ENCODE measurements around the gene NPIPA2. TPM values are rescaled to one million over a fixed set of nuclear protein-coding genes. Genes with fewer than 3 reads are reported as not detected.
"Not testable (repeated sequence)": the region's sequence is repeated elsewhere in the genome, so short reads cannot be mapped to it uniquely, and the experiment has no call there.

Gene NPIPA2
- total and polyA plus RNA-seq, 2 experiments from 2014 or later = 0.32 to 1.7 TPM

DNA sequence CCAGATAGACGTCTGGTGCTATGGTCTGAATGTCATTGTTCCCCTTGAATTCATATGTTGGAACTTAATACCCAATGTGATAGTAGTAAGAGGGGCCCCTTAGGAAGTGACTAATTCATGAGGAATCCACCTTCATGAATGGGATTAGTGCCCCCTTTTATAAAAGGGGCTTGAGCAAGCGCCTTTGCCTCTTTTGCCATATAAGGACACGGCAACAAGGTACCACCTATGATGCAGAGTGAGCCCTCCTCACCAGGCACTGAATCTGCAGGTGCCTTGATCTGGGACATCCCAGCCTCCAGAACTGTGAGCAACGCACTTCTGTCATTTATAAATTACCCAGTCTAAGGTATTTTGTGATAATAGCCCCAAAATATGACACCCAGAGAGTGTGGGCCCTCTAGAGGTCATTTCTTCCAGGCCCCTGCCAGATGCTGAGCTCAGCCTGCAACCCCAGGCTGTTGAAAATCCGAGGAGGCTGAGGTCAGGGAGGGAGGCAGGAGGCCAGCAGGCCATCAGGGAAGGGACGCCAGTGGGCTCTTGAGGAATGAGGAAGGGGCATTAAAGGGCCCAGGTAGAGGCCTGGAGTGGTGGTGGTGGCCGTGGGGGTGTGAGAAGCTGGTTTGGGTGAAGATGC is 48.1 kb downstream of the NPIPA2 start:
- H3F3A ChIP-seq (ENCODE audit: insufficient read depth); H3K27me3 ChIP-seq (replicated peaks; ENCODE audit: insufficient read depth); H3K9ac ChIP-seq; H4K20me1 ChIP-seq (ENCODE audit: insufficient read depth); H3K9me2 ChIP-seq (ENCODE audit: insufficient read depth); in situ Hi-C loops (cut with MboI); H3K36me3 ChIP-seq (ENCODE audit: low read depth); H3K4me3 ChIP-seq; H3K79me2 ChIP-seq (ENCODE audit: insufficient read depth); H3K27ac ChIP-seq; DNase-seq; H3K4me2 ChIP-seq (ENCODE audit: unreplicated experiment); H3K4me1 ChIP-seq (ENCODE audit: insufficient read depth); H3K9me3 ChIP-seq (ENCODE audit: low read depth); H2AFZ ChIP-seq: not testable (repeated sequence)
- no CpG with 5 or more reads among the region's 7 CpGs for WGBS, 2 experiments (ENCODE audit: low coverage in 1 of 2, low lambda C conversion rate in 2 of 2, missing lambda C conversion rate in 2 of 2)

DNA sequence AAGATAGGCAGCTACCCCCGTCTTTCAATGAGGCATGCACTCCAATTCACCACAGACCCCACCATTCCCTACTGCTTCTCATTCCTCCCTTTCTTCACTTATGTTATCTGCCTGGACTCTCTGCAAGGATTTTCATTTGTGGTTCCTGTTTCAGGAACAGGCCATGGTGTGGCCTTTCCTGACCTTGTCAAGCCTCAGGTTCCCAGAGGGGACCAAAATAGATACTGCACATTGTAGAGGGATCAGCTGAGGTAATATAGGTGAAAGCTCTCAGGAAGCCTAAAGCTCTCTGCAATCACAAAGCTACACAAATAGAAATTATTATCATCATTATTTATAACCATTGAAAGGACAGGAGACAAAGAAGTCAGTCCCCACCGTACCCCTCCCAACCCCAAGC is 50.6 kb downstream of the NPIPA2 start:
- in situ Hi-C loops (cut with MboI); H3K9ac ChIP-seq; H3K9me3 ChIP-seq (ENCODE audit: low read depth); H3K4me3 ChIP-seq; H4K20me1 ChIP-seq (ENCODE audit: insufficient read depth); DNase-seq; H3K79me2 ChIP-seq (ENCODE audit: insufficient read depth); H2AFZ ChIP-seq; H3F3A ChIP-seq (ENCODE audit: insufficient read depth); H3K36me3 ChIP-seq (ENCODE audit: low read depth); H3K4me1 ChIP-seq (ENCODE audit: insufficient read depth); H3K27me3 ChIP-seq (replicated peaks; ENCODE audit: insufficient read depth); H3K27ac ChIP-seq; H3K9me2 ChIP-seq (ENCODE audit: insufficient read depth); H3K4me2 ChIP-seq (ENCODE audit: unreplicated experiment): not testable (repeated sequence)
- no CpG with 5 or more reads among the region's 2 CpGs for WGBS, 2 experiments (ENCODE audit: low coverage in 1 of 2, low lambda C conversion rate in 2 of 2, missing lambda C conversion rate in 2 of 2)

DNA sequence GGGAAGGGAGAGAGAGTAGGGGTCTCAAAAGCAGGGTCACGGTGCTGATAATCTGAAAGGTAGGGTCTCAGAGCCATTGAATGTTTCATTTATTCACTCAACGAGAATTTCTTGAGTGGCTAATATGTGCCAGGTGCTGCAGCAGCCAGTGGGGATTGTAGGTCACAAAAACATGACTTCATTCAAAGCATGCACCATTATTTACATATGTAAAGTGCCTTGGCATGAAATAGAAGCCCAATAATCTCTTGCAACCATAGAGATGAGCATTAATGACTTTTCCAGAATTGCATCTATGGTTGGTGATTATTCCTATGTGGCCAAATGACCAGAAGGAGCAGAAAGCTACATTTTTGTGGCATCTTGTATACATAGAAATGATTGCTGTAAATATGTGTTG is 55.2 kb downstream of the NPIPA2 start:
- H4K20me1 ChIP-seq (ENCODE audit: insufficient read depth); in situ Hi-C loops (cut with MboI); H3K9me2 ChIP-seq (ENCODE audit: insufficient read depth); H3K4me1 ChIP-seq (ENCODE audit: insufficient read depth); H3K79me2 ChIP-seq (ENCODE audit: insufficient read depth); H3K9ac ChIP-seq; H3K4me2 ChIP-seq (ENCODE audit: unreplicated experiment); H3K27me3 ChIP-seq (replicated peaks; ENCODE audit: insufficient read depth); H3K36me3 ChIP-seq (ENCODE audit: low read depth); H3K4me3 ChIP-seq; DNase-seq; H2AFZ ChIP-seq; H3K27ac ChIP-seq; H3K9me3 ChIP-seq (ENCODE audit: low read depth); H3F3A ChIP-seq (ENCODE audit: insufficient read depth): not testable (repeated sequence)
- whole genome bisulfite sequencing, 2 experiments (ENCODE audit: low coverage in 1 of 2, low lambda C conversion rate in 2 of 2, missing lambda C conversion rate in 2 of 2) = no CpG with 5 or more reads among the region's 2 CpGs

DNA sequence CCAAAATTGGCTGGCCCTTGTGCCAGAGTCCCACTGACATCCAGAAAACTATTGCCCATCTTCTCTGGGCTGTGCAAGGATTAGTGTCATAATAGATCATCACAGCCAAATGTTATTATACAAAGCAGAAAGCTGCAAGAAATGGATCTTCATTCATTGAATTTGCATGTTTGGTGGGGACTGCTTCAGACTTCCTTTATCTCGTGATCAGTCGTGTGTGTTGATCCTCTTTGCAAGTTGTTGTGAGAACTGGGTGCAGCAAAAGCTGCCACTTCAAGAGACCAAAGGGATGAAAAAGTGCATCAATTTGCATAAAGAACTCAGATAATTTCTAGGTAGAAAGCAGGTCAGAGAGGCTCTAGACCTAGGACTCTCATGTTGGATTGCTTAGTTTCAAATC is 61.2 kb downstream of the NPIPA2 start:
- H3K4me2 ChIP-seq (ENCODE audit: unreplicated experiment); H3K79me2 ChIP-seq (ENCODE audit: insufficient read depth); H3F3A ChIP-seq (ENCODE audit: insufficient read depth); H3K27me3 ChIP-seq (replicated peaks; ENCODE audit: insufficient read depth); H3K9me2 ChIP-seq (ENCODE audit: insufficient read depth); H3K4me1 ChIP-seq (ENCODE audit: insufficient read depth); H4K20me1 ChIP-seq (ENCODE audit: insufficient read depth); H3K9ac ChIP-seq; H3K9me3 ChIP-seq (ENCODE audit: low read depth); H3K27ac ChIP-seq; H3K4me3 ChIP-seq; DNase-seq; H2AFZ ChIP-seq; H3K36me3 ChIP-seq (ENCODE audit: low read depth): not testable (repeated sequence)
- no CpG with 5 or more reads among the region's 2 CpGs for WGBS, 2 experiments (ENCODE audit: low coverage in 1 of 2, low lambda C conversion rate in 2 of 2, missing lambda C conversion rate in 2 of 2)
- in situ Hi-C loops (cut with MboI) = loop anchor here (25.0 kb wide), 1 partner anchor 609 kb away; no protein-coding TSS in a partner anchor

DNA sequence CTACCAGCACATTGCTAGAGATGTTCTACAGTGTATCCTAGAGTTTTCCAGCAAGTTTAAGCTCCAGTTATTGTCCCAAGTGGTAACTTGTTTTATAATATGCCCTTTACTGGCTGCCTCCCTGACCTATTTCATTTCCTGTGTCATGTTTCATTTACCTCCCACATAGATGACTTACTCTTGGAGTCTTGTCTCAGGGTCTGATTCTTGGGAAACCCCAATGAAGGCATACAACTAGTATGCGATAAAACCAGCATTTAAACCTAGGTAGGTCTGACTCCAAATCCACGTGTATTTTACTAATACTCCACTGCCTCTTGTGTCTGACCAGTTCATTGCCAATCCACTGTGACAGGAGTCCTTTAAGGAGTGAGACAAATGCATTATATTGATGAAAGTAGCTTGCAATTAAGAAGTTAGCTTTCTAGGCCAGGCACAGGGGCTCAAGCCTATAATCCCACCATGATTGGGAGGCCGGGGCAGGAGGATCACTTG is 64.9 kb downstream of the NPIPA2 start:
- H4K20me1 ChIP-seq (ENCODE audit: insufficient read depth); DNase-seq; H3K27me3 ChIP-seq (replicated peaks; ENCODE audit: insufficient read depth); H3K27ac ChIP-seq; H3K9ac ChIP-seq; H3K4me1 ChIP-seq (ENCODE audit: insufficient read depth); H3K9me3 ChIP-seq (ENCODE audit: low read depth); H3F3A ChIP-seq (ENCODE audit: insufficient read depth); H2AFZ ChIP-seq; H3K36me3 ChIP-seq (ENCODE audit: low read depth); H3K9me2 ChIP-seq (ENCODE audit: insufficient read depth); H3K4me2 ChIP-seq (ENCODE audit: unreplicated experiment); H3K79me2 ChIP-seq (ENCODE audit: insufficient read depth); H3K4me3 ChIP-seq: not testable (repeated sequence)
- in situ Hi-C loops (cut with MboI) = loop anchor here (25.0 kb wide), 1 partner anchor 605 kb away; no protein-coding TSS in a partner anchor
- 58 to 62% methylated on average over 3 of the region's 3 CpGs for WGBS, 2 experiments (ENCODE audit: low coverage in 1 of 2, low lambda C conversion rate in 2 of 2, missing lambda C conversion rate in 2 of 2)

DNA sequence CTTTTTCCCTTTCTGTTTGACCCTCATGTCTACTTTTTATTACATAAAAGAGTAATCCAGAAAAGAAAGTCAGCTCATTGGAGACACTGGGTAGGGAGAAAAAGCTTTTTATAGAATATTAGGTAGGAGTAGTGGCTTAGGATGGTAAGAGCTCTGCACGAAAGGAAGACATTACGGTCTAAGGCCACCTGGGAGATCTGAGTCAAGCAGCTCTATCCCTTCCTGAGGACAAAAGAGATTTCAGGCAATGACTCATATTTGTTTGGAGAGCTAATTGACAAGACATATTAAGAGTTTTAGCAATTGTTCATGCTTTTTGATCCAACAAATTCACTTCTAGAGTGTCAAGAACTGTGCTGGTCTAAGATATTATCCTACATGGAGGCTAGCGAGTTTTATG is 71.6 kb downstream of the NPIPA2 start:
- H3K36me3 ChIP-seq (ENCODE audit: low read depth); H3K4me1 ChIP-seq (ENCODE audit: insufficient read depth); H3K27me3 ChIP-seq (replicated peaks; ENCODE audit: insufficient read depth); H3K4me3 ChIP-seq; H3K27ac ChIP-seq; H3K9ac ChIP-seq; H3F3A ChIP-seq (ENCODE audit: insufficient read depth); H3K9me2 ChIP-seq (ENCODE audit: insufficient read depth); DNase-seq; H2AFZ ChIP-seq; H4K20me1 ChIP-seq (ENCODE audit: insufficient read depth); H3K4me2 ChIP-seq (ENCODE audit: unreplicated experiment); H3K79me2 ChIP-seq (ENCODE audit: insufficient read depth); H3K9me3 ChIP-seq (ENCODE audit: low read depth): not testable (repeated sequence)
- in situ Hi-C loops (cut with MboI) = loop anchor here (25.0 kb wide), 1 partner anchor 598 kb away; no protein-coding TSS in a partner anchor
- 69 to 87% methylated on average over 1 to 3 of the region's 3 CpGs for WGBS, 2 experiments (ENCODE audit: low coverage in 1 of 2, low lambda C conversion rate in 2 of 2, missing lambda C conversion rate in 2 of 2)

Measured in GM23248 (cell line).